ENCODE data around the gene NIPSNAP3A. TPM values are rescaled to one million over a fixed set of nuclear protein-coding genes. Genes with fewer than 3 reads are reported as not detected.

Gene NIPSNAP3A
- total and polyA plus RNA-seq, 2 of the 8 experiments (the other 6 are each of a cell fraction or from before 2014, with no cell fraction given), result 9.3 to 9.4 TPM

DNA sequence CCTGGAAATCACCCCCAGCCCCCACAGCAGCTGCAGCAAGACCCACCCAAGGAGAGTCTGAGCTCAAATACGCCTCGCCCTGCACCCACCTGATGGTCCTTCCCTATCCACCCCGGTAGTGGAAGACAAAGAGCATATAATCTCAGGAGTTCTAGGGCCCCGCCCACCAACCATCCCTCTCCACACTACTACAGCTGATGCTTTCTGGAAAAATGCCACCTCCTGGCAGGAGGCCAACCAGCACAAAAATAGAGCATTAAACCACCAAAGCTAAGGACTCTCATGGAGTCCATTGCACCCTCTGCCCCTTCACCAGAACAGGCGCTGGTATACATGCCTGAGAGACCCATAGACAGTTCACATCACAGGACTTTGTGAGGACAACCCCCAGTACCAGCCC lies 22.5 kb upstream of the NIPSNAP3A start (continued):
- TF ChIP-seq CHD7 (IDR thresholded peaks at IDR 0.05; ENCODE audit: insufficient replicate concordance, low read length) (no peak), KDM4A (IDR thresholded peaks at IDR 0.05; ENCODE audit: low read depth, low read length, severe bottlenecking) (no peak), CTBP2 (IDR thresholded peaks at IDR 0.05; ENCODE audit: borderline replicate concordance, insufficient read depth, insufficient read length, low read length) (no peak), TAF7 (optimal IDR thresholded peaks at IDR 0.05; ENCODE audit: borderline replicate concordance, low read depth, low read length) (no peak), CHD2 (IDR thresholded peaks at IDR 0.05; ENCODE audit: low read length) (no peak), JUND (IDR thresholded peaks at IDR 0.05; ENCODE audit: low read length) (no peak)
- TF ChIP-seq, protein P1, sequence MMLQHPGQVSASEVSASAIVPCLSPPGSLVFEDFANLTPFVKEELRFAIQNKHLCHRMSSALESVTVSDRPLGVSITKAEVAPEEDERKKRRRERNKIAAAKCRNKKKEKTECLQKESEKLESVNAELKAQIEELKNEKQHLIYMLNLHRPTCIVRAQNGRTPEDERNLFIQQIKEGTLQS (IDR thresholded peaks at IDR 0.05; ENCODE audit: insufficient read depth, low read depth, low read length), result no peak
